ENCODE measurements around the gene SPG11.

GRCh38 chr15:44654858-44655257 is 8.6 kb downstream of the SPG11 start:
- TF ChIP-seq ZNF138 (CRISPR knock-in tag; IDR thresholded peaks at IDR 0.05; ENCODE audit: low read depth) (no peak), ONECUT2 (CRISPR knock-in tag; IDR thresholded peaks at IDR 0.05) (no peak), ZFX (CRISPR knock-in tag; IDR thresholded peaks at IDR 0.05; ENCODE audit: low read depth) (no peak), ZNF780A (CRISPR knock-in tag; IDR thresholded peaks at IDR 0.05) (no peak), POLR2AphosphoS5 (IDR thresholded peaks at IDR 0.05; ENCODE audit: low read depth, low read length) (no peak), ZNF792 (CRISPR knock-in tag; IDR thresholded peaks at IDR 0.05) (no peak), ZNF431 (CRISPR knock-in tag; IDR thresholded peaks at IDR 0.05; ENCODE audit: borderline replicate concordance, low read depth) (no peak), ZNF274 (CRISPR knock-in tag; IDR thresholded peaks at IDR 0.05) (no peak), POLR2A (IDR thresholded peaks at IDR 0.05; ENCODE audit: insufficient read depth in 1 of 2, low read depth in 2 of 2, low read length in 2 of 2) (no peak), NR2F1 (CRISPR knock-in tag; IDR thresholded peaks at IDR 0.05) (no peak), SMAD3 (CRISPR knock-in tag; IDR thresholded peaks at IDR 0.05) (no peak)
- TF ChIP-seq, protein P1, sequence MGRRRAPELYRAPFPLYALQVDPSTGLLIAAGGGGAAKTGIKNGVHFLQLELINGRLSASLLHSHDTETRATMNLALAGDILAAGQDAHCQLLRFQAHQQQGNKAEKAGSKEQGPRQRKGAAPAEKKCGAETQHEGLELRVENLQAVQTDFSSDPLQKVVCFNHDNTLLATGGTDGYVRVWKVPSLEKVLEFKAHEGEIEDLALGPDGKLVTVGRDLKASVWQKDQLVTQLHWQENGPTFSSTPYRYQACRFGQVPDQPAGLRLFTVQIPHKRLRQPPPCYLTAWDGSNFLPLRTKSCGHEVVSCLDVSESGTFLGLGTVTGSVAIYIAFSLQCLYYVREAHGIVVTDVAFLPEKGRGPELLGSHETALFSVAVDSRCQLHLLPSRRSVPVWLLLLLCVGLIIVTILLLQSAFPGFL (CRISPR knock-in tag; IDR thresholded peaks at IDR 0.05): no peak
- TF ChIP-seq, protein P2, sequence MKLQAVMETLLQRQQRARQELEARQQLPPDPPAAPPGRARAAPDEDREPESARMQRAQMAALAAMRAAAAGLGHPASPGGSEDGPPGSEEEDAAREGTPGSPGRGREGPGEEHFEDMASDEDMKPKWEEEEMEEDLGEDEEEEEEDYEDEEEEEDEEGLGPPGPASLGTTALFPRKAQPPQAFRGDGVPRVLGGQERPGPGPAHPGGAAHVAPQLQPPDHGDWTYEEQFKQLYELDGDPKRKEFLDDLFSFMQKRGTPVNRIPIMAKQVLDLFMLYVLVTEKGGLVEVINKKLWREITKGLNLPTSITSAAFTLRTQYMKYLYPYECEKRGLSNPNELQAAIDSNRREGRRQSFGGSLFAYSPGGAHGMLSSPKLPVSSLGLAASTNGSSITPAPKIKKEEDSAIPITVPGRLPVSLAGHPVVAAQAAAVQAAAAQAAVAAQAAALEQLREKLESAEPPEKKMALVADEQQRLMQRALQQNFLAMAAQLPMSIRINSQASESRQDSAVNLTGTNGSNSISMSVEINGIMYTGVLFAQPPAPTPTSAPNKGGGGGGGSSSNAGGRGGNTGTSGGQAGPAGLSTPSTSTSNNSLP (IDR thresholded peaks at IDR 0.05; ENCODE audit: low read depth, low read length): no peak
